Bronchial epithelial cell (primary cell): ENCODE results near the gene ENO1. TPM values are rescaled to one million over a fixed set of nuclear protein-coding genes. Genes with fewer than 3 reads are reported as not detected.
A peak's percentile ranks its signal among the peaks of the same experiment; 100 is the strongest.

Source experiments
- DNase-seq: peaks from one replicate; pipeline ENCODE4 v3.0.0-alpha.2; 2010; ENCODE audit warnings: low read depth
- FAIRE-seq: peaks from 2 replicates; lab custom pipeline; 2011; peaks lifted over from hg19 to GRCh38; lab: Jason Lieb, UNC
- H3K27me3 ChIP-seq: 2 replicates; pipeline ENCODE4 v1.5.1; 2011; ENCODE audit warnings: low read length; ENCODE audit not compliant: control insufficient read depth, insufficient read depth
- H3K36me3 ChIP-seq: 2 replicates; pipeline ENCODE4 v1.5.1; 2011; ENCODE audit warnings: low read length; ENCODE audit not compliant: control insufficient read depth, insufficient read depth
- H3K4me3 ChIP-seq: 2 replicates; pipeline ENCODE4 v1.5.1; 2011; ENCODE audit warnings: mild to moderate bottlenecking, low read depth, low read length, control low read depth
- CTCF ChIP-seq: IDR thresholded peaks from 2 replicates; pipeline ENCODE4 v1.5.1; 2011; ENCODE audit warnings: mild to moderate bottlenecking, moderate library complexity, low read length, control low read depth, inconsistent platforms; ENCODE audit not compliant: insufficient read depth, severe bottlenecking
- total RNA-seq: library from RNA; depleted of rRNA; stranded (reverse); fragments of >200 nt; gene quantifications from 2 replicates; pipeline ENCODE4 v1.2.1, GENCODE V29; 2014

Gene ENO1
- total RNA-seq, 1 donor from 2014 or later = 1,539 TPM

GRCh38 chr1:8873506-8874229 is 4.8 kb downstream of the ENO1 start:
- peak; percentile 95 for FAIRE-seq
- DNase-seq = peak; percentile 99
- H3K4me3 ChIP-seq = peak overlapping the region; percentile 3
- TF ChIP-seq CTCF = no peak
- H3K36me3 ChIP-seq = peaks cover 43% of the 10 kb centered on the region
- H3K27me3 ChIP-seq = no peaks in the 10 kb centered on the region

- TF ChIP-seq CTCF = no peak
- DNase-seq = no peak
- H3K4me3 ChIP-seq = peak overlapping the region; percentile 3
- H3K36me3 ChIP-seq = peaks cover 48% of the 10 kb centered on the region
- H3K27me3 ChIP-seq = no peaks in the 10 kb centered on the region
- FAIRE-seq = no peak
Measured at GRCh38 chr1:8873001-8873400, 5.5 kb downstream of the ENO1 start.

GRCh38 chr1:8871965-8872399 is 6.5 kb downstream of the ENO1 start:
- DNase-seq = peak; percentile 38

GRCh38 chr1:8871539-8871935 is 6.9 kb downstream of the ENO1 start:
- peaks cover 56% of the 10 kb centered on the region for H3K36me3 ChIP-seq
- peak; percentile 52 for TF ChIP-seq CTCF

More at GRCh38 chr1:8871965-8872399, 6.5 kb downstream of the ENO1 start:
- H3K4me3 ChIP-seq = no peak overlapping the region
- TF ChIP-seq CTCF = no peak
- no peaks in the 10 kb centered on the region for H3K27me3 ChIP-seq
- peaks cover 54% of the 10 kb centered on the region for H3K36me3 ChIP-seq
- FAIRE-seq = no peak

GRCh38 chr1:8870616-8871538 is 7.6 kb downstream of the ENO1 start:
- H3K4me3 ChIP-seq = no peak overlapping the region
- peaks cover 61% of the 10 kb centered on the region for H3K36me3 ChIP-seq

More at GRCh38 chr1:8871539-8871935, 6.9 kb downstream of the ENO1 start:
- DNase-seq (peak; percentile 46), FAIRE-seq (no peak)
- no peaks in the 10 kb centered on the region for H3K27me3 ChIP-seq
- H3K4me3 ChIP-seq = no peak overlapping the region

More at GRCh38 chr1:8870616-8871538, 7.6 kb downstream of the ENO1 start:
- FAIRE-seq (no peak), DNase-seq (peak; percentile 73)
- H3K27me3 ChIP-seq = no peaks in the 10 kb centered on the region
- no peak for TF ChIP-seq CTCF
